Anterior cingulate cortex (tissue), 58 donors: ENCODE data around the gene MUC22.
"Not testable (repeated sequence)": the region's sequence is repeated elsewhere in the genome, so short reads cannot be mapped to it uniquely, and the experiment has no call there.

Source experiments
- DNase-seq, 58 donors: peaks; one replicate each; lab custom pipeline; 2025; lab: John Stamatoyannopoulos, UW

MUC22 gene

GRCh38 chr6:31035862-31036497, 25.7 kb downstream of the MUC22 start:
- DNase-seq: no peak

GRCh38 chr6:31037169-31037568, 26.9 kb downstream of the MUC22 start:
- DNase-seq: peak in 8 of 58 donors; percentile 9 to 52 (median 20)

DNA sequence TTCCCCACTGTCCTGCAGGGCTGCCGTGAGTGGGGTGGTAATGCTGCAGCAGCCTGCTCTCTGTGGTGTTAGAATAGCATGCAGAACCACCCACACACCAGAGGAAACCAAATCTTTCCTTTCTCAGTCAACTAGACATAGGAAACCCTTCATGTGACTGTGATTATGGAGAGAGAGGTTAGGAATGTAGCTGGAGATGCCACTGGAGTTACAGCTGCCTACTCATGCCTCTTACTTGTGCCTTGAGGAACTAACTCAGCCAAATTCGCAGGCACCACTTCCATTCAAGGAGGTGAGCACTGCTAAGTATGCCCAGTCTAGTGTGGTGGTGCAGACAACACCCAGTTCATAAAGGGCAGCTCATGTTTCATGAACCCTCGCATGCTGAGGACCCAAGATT, 27.4 kb downstream of the MUC22 start:
- DNase-seq: peak in 11 of 58 donors; percentile 6 to 59 (median 28)

DNA sequence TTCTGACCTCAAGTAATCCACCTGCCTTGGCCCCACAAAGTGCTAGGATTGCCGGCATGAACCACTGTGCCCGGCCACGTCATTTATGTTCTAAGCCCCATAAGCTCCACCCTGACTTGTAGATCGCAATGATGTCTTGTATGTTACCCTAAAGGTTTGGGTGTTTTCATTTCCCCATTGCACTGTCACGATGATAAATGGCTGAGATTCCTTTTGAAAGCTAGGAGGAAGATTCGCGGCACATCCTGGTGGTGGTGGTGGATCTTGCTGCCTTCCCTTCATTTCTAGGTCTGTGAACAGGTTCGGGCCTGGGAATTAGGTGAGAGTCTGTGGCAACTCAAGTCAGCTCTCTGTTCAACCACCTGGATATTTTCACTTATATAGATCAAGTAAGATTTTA, 28.3 kb downstream of the MUC22 start:
- no peak for DNase-seq

GRCh38 chr6:31040801-31041200, 30.5 kb downstream of the MUC22 start:
- DNase-seq: no peak

- no peak for DNase-seq
Observed at GRCh38 chr6:31041372-31041974, 31.2 kb downstream of the MUC22 start.

DNA sequence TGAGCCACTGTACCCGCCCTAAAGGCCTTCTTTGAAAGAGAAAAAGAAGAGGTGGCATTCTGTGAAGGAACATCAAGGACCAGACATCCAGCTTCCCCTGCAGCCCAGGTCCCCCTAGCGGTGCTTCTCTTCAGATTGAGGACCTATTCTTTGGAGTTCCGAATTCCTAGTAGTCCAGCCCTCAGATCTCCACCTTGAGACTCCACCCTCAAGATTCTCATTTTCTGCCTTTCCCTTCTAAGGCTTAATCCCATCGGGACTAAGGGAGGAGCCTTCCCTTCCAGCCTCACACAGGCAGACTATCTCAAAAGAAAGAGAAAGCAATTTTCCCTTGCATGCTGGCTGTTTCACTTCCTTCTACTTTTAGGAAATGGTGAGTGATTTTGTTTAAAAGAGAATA, 32.5 kb downstream of the MUC22 start:
- peak in 4 of 58 donors; percentile 6 to 23 (median 12) for DNase-seq

GRCh38 chr6:31048099-31048498, 37.8 kb downstream of the MUC22 start:
- no peak for DNase-seq

DNA sequence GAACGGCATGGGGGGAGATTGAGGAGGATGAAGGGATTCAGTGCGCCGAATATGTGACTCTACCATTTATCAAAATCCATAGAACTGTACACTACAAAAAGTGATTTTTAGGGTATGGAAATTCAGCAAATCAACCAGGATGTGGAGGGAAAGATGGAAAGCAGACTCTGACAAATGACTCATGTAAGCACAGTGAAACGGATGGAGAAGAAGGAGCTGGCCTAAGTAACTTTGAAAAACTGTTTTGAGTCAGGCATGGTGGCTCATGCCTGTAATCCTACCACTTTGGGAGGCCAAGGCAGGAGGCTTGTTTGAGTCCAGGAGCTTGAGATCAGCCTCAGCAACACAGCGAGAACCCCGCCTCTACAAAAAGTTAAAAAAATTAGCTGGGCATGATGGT, 39.2 kb downstream of the MUC22 start:
- no peak for DNase-seq

DNA sequence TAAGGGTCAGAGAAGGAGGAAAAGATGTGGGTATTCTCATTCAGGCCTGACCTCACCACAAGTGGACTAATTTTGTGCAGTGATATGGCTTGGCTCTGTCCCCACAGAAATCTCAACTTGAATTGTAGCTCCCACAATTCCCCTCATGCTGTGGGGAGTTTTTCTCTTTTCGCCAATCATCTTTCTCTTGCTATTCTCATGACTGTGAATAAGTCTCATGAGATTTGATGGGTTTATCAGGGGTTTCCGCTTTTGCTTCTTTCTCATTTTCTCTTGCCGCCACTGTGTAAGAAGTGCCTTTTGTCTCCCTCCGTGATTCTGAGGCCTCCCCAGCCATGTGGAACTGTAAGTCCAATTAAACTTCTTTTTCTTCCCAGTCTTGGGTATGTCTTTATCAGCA, 42.9 kb downstream of the MUC22 start:
- DNase-seq: not testable (repeated sequence)

DNA sequence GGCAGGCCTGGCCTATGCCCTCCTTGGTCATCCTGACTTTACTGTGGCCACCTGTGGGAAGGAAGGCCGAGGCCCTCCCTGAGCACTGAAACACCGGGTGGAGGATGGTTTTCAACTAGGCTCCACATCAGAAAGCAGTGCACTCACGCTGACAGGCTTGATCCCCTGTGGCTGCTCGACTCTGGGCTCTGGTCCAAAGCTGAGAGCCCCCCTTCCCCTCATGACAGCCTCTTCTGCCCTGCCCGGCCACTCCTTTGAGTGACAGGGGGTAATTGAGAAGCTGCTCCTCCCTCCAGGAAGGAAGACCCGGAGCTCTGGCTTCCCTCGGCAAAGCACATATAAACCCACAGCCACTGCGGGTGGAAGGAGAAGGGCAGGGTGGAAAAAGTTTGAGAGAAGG, 43.6 kb downstream of the MUC22 start:
- DNase-seq: peak in 5 of 58 donors; percentile 10 to 37 (median 21)

- DNase-seq: no peak
Observed at GRCh38 chr6:31055441-31055840, 45.2 kb downstream of the MUC22 start.

GRCh38 chr6:31057426-31058003, 47.2 kb downstream of the MUC22 start:
- DNase-seq: peak in 4 of 58 donors; percentile 13 to 53 (median 16)

GRCh38 chr6:31058128-31058894, 48.0 kb downstream of the MUC22 start:
- peak in 17 of 58 donors; percentile 7 to 57 (median 22) for DNase-seq

DNA sequence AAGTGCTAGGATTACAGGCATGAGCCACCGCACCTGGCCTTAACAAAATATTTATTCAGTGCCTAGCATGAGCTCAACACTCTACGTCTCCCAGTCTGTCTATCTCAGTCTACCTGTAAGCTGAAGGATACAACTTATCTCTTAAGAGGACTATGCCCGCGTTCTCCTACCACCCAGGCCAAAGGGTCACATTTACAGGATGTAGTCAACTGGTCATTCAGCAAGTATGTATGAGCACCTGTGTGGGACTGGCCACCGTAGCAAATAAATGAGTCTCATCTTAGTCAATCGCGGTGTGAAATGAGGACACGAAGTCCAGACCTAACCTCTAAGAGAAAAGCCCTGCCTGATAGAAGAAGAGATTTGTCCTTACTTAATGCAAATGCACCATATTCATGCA, 49.9 kb downstream of the MUC22 start:
- no peak for DNase-seq

DNA sequence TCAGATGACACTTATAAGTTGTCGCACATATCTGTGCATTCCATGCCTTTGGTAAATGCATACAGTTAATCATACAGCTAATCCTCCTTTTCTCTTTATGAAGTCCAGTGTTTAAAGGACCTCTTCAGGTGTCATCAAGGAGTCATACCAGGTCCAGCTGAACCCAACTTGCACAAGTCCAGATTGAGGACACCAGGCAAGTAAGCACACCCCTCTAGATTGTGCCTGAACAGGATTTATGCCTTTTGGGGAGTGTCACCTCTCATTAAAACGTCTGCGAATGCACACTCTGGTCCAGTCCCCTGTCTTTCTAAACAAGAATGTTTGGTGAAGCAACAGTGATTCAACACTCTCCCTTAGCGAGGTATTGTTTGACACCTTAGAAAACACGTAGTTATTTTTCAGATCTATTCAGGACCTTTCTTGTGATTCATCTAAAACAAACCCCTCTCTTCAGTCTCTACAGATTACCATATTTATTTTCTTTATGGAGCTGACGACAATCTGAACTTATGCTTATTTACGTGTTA, 53.7 kb downstream of the MUC22 start:
- DNase-seq: no peak

DNA sequence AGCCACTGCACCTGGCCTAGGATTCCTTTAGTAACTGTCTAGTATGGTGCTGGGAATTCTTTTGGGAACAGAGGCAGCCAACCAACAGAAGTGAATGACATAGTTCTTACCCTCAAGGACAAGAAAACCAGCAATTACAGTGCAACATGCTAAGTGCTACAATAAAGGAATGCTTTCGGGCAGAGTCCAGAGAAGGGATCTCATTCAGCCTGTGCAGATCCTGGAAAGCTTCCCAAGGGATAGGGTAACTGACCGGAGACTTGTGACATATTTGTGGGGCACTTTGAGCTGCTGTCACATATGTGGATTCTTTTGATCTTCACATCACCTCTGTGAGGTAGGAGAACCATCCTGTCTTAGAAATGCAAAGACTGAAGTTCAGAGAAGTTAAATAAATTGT, 55.3 kb downstream of the MUC22 start:
- no peak for DNase-seq

DNA sequence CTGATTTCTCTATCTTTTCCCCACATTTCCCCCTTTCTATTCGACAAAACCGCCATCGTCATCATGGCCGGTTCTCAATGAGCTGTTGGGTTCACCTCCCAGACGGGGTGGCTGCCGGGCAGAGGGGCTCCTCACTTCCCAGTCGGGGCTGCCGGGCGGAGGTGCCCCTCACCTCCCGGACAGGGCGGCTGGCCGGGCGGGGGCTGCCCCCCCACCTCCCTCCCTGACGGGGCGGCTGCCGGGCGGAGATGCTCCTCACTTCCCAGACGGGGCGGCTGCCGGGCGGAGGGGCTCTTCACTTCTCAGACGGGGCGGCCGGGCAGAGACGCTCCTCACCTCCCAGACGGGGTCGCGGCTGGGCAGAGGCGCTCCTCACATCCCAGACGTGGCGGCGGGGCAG, 56.8 kb downstream of the MUC22 start:
- DNase-seq: not testable (repeated sequence)

- DNase-seq: peak in 22 of 58 donors; percentile 10 to 75 (median 41)
Observed at GRCh38 chr6:31067891-31068668, 57.8 kb downstream of the MUC22 start.
